ENCODE measurements around the gene RABGAP1.

Gene RABGAP1

DNA sequence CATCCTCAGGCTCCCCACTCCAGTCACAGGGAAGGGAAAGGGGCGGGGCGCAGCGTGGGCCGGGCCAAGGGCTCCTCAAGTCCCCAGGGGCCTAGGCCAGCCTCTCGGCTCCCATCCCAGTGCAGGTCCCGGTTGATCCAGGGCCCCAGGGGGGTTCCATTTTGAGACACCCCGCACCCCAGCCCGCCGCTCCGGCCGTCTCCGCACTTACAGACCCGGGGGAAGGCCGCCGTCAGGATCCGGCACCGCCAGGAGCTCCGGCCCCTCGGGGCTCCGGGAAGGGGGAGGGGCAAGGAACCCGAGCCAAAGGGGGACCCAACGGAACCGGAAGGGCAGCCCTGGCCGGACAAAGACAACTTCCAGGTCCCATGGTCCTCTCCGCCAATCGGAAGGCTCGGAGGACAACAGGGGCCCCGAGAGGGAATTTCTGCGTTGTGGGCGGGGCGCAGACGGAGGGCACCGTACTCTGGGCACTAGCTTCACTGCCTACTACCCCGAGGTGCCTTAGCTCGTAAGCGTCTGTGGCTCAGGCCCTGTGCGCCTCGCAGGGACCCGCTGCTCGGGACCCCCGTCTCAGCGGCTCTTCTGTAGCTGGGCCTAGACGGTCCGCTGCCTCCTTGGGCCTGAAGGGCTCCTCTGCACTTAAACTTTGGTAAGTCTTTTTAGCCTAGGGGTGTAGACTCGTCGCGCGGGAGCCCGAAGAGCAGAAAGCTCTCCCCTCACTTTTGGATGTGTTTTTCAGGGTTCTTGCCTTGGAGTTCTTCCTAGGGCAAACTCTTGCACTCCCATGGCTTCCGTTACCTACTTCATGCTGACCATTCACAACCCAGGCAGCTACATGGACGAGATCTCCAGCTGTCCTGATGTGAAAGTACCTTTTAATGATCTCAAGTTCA lies 9.3 kb upstream of the RABGAP1 start, which contains the start of gene ZBTB26:
Gene ZBTB26, minus strand, starts transcription at position 287 of the 896 bp plus-strand sequence. CDS start 11,578 bp downstream, outside the sequence.
- TF ChIP-seq, protein P1, sequence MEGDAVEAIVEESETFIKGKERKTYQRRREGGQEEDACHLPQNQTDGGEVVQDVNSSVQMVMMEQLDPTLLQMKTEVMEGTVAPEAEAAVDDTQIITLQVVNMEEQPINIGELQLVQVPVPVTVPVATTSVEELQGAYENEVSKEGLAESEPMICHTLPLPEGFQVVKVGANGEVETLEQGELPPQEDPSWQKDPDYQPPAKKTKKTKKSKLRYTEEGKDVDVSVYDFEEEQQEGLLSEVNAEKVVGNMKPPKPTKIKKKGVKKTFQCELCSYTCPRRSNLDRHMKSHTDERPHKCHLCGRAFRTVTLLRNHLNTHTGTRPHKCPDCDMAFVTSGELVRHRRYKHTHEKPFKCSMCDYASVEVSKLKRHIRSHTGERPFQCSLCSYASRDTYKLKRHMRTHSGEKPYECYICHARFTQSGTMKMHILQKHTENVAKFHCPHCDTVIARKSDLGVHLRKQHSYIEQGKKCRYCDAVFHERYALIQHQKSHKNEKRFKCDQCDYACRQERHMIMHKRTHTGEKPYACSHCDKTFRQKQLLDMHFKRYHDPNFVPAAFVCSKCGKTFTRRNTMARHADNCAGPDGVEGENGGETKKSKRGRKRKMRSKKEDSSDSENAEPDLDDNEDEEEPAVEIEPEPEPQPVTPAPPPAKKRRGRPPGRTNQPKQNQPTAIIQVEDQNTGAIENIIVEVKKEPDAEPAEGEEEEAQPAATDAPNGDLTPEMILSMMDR (IDR thresholded peaks at IDR 0.05; ENCODE audit: low read depth, low read length) = no peak
- peak; percentile 75 for DNase-seq (ENCODE audit: extremely low read depth, low read depth)

DNA sequence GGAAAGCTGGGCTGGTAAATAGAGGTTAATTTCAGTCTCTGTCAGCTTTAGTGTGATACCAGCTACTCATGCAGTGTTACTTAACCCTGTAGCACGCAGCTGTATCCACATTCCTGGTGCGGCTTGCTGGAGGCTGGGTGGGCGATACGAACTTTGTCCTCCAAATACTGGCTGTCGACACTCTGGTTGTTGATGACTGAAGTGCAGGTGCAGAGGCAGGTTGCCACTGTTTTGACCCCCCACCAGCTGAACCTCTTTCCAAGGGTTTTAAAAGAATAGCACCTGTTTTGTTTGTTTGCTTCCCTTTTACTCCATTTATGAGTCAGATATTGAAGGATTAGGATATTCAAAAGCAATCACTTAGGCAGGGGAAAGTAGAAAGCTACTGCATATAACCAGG lies 4.4 kb upstream of the RABGAP1 start:
- TF ChIP-seq, protein P1 (IDR thresholded peaks at IDR 0.05; ENCODE audit: low read depth, low read length) = no peak
- no peak for DNase-seq (ENCODE audit: extremely low read depth, low read depth)

DNA sequence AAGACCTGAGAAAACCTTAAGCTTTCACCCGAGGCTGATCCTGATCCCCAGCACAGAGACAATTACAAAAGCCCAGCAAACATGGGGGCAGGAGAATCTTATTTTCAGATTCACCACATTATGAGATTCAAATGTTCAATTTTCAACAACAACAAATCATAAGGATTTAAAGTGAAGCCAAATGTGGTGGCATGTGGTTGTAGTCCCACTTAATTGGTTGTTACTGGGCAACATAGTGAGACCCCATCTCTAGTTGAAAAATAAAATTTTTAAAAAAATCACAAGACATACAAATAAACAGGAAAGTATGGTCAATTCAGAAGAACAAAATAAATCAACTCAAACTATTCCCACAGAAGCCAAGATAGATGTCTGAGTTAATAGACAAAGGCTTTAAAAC lies 3.9 kb upstream of the RABGAP1 start:
- TF ChIP-seq, protein P1 (IDR thresholded peaks at IDR 0.05; ENCODE audit: low read depth, low read length) = no peak
- no peak for DNase-seq (ENCODE audit: extremely low read depth, low read depth)

DNA sequence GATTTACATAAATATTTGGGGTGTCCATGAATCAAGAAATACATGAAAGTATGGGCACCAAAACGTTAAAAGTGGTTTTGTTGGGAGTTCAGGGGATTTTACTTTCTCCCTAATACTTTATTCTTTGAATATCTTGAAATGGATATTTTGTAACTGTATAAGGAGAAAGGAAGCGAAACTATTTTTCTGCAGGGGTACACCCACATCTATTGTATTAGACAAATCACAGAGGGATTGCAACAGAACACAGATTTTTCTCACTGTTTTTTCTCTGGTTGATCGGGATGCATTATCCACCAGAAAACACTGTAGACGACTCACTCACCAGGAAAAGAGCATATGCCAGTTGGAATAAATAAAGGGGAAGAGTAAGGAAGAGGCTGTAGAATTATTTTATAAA lies 1.2 kb upstream of the RABGAP1 start:
- TF ChIP-seq, protein P1 (IDR thresholded peaks at IDR 0.05; ENCODE audit: low read depth, low read length) = no peak
- DNase-seq (ENCODE audit: extremely low read depth, low read depth) = no peak

DNA sequence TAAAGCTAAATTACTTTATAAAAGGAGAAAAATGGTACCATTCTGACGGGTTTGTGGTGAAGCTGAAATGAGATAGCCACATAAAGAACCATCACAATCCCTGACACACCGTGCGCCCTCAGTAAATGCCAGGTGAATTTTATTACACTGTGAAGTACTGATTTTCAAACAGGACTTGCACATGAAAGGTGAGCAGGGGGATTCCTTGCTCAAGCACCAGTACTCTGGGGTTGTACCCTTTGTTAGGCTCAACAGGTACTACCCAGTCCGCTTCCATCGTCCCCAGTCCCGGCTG lies 419 bp upstream of the RABGAP1 start:
- TF ChIP-seq, protein P1 (IDR thresholded peaks at IDR 0.05; ENCODE audit: low read depth, low read length) = no peak
- no peak for DNase-seq (ENCODE audit: extremely low read depth, low read depth)

DNA sequence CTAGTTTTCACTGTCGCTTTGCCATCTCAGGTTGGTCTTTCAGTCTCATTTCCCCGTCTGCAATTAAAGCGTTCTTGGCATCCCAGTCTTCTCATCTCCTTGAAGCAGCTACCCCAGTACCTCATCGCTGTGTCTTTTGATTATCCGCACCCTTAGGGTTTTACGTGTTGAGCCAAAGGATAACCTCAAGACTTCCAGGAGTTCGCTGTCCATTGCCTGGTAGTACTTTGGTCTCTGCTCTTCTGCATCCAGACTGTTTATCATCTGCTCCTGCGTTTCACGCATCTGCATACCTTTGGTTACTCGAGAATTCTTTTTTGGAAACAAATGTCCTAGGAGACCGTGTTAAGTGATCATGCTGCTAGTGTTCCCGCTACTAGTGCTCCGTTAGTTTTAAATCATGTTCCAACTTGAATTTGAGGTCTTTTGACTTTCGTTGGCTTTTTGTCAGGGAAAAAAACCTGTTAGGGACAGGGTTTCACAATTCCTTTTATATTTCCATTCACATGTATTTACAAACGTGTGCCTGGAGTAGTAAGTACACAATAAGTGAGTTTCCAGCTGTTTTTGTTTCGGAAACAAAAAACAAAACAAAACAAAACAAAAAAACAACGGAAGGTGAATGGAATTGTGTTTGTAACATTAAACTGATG lies 888 bp downstream of the RABGAP1 start:
- DNase-seq (ENCODE audit: extremely low read depth, low read depth) = no peak
- TF ChIP-seq, protein P1 (IDR thresholded peaks at IDR 0.05; ENCODE audit: low read depth, low read length) = no peak

Data from AG09319 (cell line).